ENCODE results near the gene AP1M1. TPM values are rescaled to one million over a fixed set of nuclear protein-coding genes. Genes with fewer than 3 reads are reported as not detected.

The AP1M1 gene
- total RNA-seq, 6 donors from 2014 or later, result 45.7 to 87.7 (median 62.5) TPM

DNA sequence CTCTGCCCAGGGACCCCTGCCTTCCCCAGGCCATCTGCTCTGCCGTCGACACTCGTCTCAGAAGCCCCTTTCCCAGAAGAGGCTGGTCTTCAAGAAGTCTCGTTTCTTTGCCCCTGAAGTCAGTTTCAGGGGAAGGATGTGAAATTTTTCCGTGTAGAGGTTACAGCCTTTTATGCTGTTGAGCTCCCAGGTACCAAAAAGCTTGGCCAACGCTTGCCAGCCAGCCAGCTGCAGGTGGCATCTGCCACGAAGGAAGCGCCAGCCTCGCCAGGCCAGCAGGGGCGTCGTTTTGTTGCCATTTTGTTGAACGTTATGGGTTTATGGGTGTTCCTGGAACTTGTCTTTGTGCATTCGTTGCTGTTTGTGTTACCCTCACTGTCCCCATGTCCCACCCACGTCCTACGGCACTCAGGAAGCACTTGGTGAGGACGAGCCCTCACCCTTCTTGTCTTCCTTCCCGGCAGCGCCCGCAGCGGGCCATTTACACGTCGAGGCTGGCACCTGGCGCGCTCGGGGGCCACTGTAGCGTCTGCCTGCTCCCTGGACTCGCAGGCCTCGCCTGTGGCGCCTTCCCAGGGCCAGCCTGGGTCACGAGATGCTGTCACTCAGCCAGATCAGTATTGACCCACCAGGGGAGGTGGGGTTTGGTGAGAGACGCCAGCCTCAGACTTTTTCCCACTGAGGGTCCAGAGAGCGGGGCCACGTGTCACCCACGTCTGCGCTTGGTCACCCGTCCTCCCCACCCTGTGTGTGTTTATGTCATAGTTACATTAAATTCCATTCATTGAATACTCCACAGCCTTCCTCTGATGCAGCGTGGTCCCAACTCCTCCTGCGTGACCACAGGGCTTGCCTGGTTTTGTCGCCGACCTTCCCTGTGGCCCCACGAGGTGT, 37.1 kb downstream of the AP1M1 start:
- H3K27me3 ChIP-seq, result no peaks in the 10 kb centered on the region
- no peak overlapping the region for H3K4me3 ChIP-seq
- TF ChIP-seq EP300 (IDR thresholded peaks at IDR 0.05) (no peak), POLR2AphosphoS5 (IDR thresholded peaks at IDR 0.05) (no peak), POLR2A (IDR thresholded peaks at IDR 0.05) (no peak)
- TF ChIP-seq, protein P1, sequence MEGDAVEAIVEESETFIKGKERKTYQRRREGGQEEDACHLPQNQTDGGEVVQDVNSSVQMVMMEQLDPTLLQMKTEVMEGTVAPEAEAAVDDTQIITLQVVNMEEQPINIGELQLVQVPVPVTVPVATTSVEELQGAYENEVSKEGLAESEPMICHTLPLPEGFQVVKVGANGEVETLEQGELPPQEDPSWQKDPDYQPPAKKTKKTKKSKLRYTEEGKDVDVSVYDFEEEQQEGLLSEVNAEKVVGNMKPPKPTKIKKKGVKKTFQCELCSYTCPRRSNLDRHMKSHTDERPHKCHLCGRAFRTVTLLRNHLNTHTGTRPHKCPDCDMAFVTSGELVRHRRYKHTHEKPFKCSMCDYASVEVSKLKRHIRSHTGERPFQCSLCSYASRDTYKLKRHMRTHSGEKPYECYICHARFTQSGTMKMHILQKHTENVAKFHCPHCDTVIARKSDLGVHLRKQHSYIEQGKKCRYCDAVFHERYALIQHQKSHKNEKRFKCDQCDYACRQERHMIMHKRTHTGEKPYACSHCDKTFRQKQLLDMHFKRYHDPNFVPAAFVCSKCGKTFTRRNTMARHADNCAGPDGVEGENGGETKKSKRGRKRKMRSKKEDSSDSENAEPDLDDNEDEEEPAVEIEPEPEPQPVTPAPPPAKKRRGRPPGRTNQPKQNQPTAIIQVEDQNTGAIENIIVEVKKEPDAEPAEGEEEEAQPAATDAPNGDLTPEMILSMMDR (IDR thresholded peaks at IDR 0.05), result no peak
- no peak for ATAC-seq (ENCODE audit: low FRiP score in 2 of 2)
- H3K36me3 ChIP-seq, result peaks cover 12 to 66% (median 53%) of the 10 kb centered on the region in 4 donors
- H3K9me3 ChIP-seq, result no peaks in the 10 kb centered on the region
- no peaks in the 10 kb centered on the region for H3K4me1 ChIP-seq
- 90% methylated on average over 36 to 40 of the region's 41 CpGs for WGBS, 2 donors
- no peak overlapping the region for H3K27ac ChIP-seq
- DNase-seq, result peak in 1 of 2 donors; percentile 78

DNA sequence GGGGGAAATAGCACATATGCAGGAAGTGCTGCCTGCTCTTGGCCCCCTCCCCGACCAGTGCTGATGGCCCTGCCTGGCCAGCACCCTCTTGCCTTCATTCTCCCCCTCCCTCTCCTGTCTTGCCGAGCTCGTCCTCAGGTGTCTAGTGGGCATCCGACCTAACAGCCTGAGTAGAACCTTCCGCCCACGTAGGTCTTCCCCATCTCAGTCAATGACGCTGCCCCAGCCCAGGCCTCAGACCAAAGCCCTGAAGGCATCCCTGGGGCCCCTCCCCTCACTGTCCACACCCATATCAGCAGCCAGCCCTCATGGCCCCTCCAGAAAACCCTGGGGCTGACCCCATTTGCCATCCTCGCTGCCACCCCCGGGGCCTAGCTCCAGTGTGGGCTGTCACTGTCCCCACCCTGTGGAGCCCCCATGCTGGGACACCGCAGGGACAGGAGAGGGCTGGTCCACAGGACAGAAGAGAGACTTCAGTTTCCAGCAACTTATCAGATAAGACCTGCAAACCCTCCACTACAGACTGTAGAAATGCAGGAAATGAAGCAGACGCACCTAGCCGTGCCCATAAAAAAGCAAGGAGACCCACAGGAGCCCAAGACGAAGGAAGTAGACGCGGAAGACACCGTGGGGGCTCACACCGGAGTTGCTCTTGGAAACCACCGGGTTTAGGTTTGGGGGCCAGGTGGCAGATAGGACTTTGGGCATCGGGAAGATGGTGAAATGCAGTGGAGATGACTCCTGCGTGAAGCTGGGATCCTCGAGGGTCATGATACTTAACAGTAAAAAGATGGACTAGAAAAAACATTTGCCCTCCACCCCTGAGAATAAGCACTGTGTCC, 38.3 kb downstream of the AP1M1 start:
- WGBS, 2 donors, result 84 to 91% methylated on average over 20 to 21 of the region's 21 CpGs
- Histone ChIP-seq H3K27me3 (no peaks in the 10 kb centered on the region), H3K27ac (no peak overlapping the region), H3K36me3 (peaks cover 12 to 56% (median 45%) of the 10 kb centered on the region in 4 donors), H3K9me3 (no peaks in the 10 kb centered on the region), H3K4me3 (no peak overlapping the region), H3K4me1 (no peaks in the 10 kb centered on the region)
- TF ChIP-seq, protein P1 (IDR thresholded peaks at IDR 0.05), result no peak
- no peak for DNase-seq
- ATAC-seq (ENCODE audit: low FRiP score in 2 of 2), result no peak

DNA sequence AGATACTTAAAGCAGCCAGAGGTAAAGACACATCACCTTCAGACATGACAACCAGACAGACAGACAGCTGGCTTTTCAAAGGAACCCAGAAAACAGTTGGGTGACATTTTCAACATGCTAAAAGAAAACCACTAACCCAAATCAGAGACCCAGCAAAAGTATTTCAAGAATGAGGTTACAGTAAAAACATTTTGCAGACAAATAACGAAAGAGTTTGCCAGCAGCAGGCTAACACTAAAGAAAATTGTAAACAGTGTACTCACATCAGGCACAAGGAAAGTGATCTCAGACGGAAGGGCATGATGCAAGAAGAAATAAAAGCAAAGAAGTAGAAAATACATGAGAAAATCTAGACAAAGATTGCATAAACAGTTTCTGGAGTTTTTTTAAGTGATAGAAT, 46.4 kb downstream of the AP1M1 start:
- no peaks in the 10 kb centered on the region for H3K9me3 ChIP-seq
- no peak for TF ChIP-seq POLR2A (IDR thresholded peaks at IDR 0.05)
- H3K36me3 ChIP-seq, result no peaks in the 10 kb centered on the region
- no peak for DNase-seq
- H3K4me1 ChIP-seq, result peaks cover 9 to 14% (median 11%) of the 10 kb centered on the region in 4 donors
- H3K27me3 ChIP-seq, result no peaks in the 10 kb centered on the region
- H3K4me3 ChIP-seq, result no peak overlapping the region
- ATAC-seq (ENCODE audit: low FRiP score in 2 of 2), result no peak
- 36 to 54% methylated on average over 2 of the region's 2 CpGs for WGBS, 2 donors
- H3K27ac ChIP-seq, result no peak overlapping the region

DNA sequence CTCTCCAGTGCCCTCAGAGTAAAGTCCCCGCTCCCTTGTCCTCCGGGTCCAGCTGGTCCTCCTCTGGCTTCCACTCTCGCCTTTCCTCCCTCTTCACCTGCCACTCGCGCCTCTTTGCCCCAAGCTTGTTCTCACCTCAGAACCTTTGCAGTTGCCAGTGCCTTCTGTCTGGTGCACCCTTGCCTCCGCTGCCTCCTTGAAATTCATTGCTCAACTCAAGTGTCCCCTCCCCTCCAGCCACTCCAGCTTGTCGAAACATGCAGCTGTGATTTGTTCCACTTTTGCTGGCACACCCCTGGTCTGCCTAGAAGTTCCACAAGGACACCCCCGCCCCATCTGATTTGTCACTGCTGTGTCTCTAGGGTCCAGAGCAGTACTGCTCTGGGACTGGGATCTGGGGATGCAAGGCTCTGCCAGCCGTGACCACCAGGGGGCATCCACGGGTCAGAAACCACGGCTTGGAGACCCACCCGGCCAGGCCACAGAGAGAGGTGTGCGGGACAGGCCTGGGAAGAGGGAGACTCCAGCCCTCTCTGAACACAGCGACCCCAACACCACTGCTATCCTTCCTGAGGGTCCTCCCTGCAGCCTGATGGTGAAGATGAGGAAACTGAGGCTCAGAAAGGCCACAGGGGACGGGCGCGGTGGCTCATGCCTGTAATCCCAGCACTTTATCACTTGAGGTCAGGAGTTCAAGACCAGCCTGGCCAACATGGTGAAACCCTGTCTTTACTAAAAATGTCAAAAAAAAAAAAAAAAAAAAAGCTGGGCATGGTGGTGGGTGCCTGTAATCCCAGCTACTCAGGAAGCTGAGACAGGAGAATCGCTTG, 49.9 kb downstream of the AP1M1 start:
- peak overlapping the region in 2 of 4 donors; percentile 39 to 49 for H3K27ac ChIP-seq
- H3K27me3 ChIP-seq, result no peaks in the 10 kb centered on the region
- H3K4me3 ChIP-seq, result no peak overlapping the region
- peak; percentile 91 to 93 for DNase-seq
- peak; percentile 94 to 96 for ATAC-seq (ENCODE audit: low FRiP score in 2 of 2)
- TF ChIP-seq, protein P1 (IDR thresholded peaks at IDR 0.05), result peak; percentile 88 to 98 (median 98)
- TF ChIP-seq POLR2A (IDR thresholded peaks at IDR 0.05), result no peak
- TF ChIP-seq POLR2AphosphoS5 (IDR thresholded peaks at IDR 0.05), result peak; percentile 16 to 61
- peaks cover 10 to 21% (median 13%) of the 10 kb centered on the region in 4 donors for H3K4me1 ChIP-seq
- H3K36me3 ChIP-seq, result no peaks in the 10 kb centered on the region
- 34 to 37% methylated on average over 18 of the region's 18 CpGs for WGBS, 2 donors
- H3K9me3 ChIP-seq, result no peaks in the 10 kb centered on the region
